NK-92 (cell line): ENCODE measurements around the gene FBXO8.
A peak's percentile ranks its signal among the peaks of the same experiment; 100 is the strongest.
"Not testable (repeated sequence)": the region's sequence is repeated elsewhere in the genome, so short reads cannot be mapped to it uniquely, and the experiment has no call there.

Experiments
- DNase-seq: peaks from one replicate; lab custom pipeline; 2025; ENCODE audit not compliant: unreplicated experiment; lab: John Stamatoyannopoulos, UW

Gene FBXO8

DNA sequence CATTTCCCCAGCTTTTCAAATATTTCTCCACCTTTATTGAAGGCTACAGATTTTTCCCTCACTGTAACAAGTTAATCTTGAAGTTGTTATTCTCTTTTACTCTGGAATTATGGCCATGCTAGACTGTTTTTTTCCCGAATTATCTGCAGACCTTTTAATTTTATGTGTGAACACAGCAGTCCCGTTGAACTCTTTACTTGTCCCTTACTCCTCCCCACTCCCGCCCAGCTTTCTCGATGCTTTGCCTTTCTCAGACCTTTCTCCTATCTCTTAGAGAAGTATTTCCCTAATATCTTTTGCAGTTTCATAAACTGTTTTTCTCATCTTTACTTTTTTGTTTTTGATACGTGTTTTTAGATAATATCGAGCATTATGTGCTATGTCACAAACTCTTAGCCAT is 1.0 kb upstream of the FBXO8 start:
- DNase-seq = no peak

DNA sequence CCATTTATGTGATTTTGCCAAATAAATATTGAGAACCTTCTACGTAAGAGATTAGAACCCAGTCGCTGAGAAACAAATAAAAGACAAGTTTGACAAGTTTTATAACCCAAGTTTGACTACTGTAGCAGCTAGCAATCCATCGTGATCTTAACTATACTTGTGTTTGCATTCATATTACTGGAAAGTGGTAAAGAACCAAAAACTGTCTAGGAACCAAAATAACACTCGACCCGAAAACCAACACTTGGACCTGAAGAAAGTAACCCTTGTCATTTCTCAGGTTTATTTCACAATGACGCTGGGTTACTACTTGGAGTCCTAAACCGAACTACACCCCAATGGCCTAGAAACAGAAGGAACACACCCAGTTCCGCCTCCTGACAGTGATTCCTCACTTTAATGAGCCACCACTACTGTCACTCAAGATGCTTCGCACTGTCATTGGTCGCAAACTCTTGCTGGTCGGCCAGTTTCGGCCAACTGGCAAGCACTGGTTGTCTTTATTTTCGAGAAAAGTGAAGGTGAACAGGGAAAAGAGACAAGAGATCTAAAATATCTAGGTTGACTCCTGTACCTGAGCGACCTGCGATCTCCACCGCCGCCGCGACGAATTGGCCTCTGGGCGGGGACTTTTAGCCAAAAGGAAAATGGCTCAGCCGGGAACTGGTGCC is 496 bp downstream of the FBXO8 start:
- DNase-seq = peak; percentile 16

DNA sequence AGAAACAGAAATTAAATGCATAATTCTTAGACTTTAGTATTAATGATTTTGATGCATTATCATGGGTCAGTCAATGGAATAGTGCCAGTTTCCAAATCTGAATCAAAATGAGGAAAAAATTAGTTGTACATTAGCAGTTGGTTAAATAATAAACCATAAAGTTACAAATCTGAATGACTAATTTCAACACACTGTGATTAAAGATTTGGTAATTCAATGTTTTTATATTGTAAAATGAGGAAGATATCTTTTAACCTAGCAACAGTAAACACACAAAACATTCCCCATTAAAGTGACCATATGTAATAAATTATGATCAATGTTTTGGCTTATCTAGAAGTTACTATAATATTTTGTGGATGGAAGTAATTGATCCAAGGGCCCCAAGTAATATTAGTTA is 1.6 kb downstream of the FBXO8 start:
- DNase-seq = no peak

DNA sequence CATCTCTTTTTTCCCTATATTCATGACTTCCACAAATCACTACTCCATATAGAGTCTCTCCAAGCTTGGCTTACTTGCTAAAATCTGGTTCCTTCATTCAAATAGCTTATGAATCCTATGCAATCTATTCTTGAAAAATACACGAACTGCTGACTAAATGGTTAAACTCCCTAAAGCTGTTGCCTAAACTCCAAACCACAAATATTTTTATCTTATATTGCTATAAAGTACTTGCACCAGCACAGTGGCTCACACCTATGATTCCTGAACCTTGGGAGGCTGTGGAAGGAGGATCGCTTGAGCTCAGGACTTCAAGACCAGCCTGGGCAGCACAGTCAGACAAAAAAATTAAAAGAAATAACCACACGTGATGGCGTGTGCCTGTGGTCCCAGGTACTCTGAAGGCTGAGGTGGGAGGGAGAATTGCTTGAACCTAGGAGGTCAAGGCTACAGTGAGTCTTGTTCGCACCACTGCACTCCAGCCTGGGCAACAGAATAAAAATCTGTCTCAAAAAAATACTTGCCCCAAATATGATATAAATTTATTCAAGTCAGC is 2.2 kb downstream of the FBXO8 start:
- no peak for DNase-seq

DNA sequence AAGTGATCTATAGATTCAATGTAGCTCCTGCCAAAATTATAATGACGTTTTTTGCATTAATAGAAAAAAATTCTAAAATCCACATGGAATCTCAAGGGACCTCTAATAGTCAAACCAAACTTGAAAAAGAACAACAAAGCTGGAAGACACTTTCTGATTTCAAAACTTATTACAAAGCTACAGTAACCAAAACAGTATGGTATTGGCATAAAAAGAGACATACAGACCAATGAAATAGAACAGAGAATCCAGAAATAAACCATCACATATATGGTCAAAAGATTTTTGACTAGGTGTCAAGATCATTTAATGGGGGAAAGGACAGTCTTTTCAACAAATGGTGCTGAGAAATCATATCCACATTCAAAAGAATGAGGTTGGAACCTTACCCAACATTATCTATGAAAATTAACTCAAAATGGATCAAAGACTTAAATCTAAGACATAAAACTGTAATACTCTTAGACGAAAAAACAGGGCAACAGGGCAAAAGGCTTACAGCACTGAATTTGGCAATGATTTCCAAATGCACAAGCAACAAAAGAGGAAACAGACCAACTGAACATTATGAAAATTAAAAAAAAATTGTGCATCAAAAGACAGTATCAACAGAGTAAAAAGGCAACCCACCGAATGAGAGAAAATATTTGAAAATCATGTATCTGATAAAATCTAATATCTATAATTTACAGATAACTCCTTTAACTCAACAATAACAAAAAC is 3.9 kb downstream of the FBXO8 start:
- no peak for DNase-seq

DNA sequence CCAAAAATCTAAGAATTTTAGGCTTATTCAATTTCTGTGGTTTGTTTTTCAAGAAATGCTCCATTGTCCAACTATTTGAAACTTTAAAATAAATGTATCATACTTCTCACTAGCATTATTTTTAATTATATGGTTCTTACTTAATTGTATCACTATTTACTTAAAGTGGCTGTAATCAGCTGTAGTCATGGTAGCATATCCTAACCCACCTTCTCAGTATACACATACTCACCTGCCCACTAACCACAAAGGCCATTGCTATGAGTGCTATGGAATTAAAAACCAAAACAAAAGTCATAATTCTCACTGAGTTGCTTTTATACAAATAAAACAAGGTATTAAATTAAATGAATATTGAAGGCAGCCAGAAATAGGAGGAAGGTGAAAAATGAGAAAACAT is 5.0 kb downstream of the FBXO8 start:
- DNase-seq = no peak

DNA sequence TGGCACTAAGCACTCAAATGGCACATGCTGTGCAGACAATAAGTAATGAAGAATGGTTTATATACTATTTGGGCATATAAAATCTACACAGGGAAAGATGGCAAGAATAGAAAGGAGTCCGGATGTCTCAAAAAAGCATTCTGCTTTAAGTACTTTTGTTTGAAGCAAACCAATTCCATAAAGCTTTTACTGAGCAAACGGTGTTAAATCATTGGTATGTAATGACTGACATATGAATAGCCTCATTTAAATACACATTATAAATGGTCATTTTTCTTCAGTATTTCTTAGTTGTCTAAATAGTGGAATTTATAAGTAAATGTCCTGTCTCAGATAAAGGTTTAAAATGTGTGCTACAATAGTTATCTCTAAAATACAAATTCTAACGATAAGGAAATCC is 6.0 kb downstream of the FBXO8 start:
- no peak for DNase-seq

DNA sequence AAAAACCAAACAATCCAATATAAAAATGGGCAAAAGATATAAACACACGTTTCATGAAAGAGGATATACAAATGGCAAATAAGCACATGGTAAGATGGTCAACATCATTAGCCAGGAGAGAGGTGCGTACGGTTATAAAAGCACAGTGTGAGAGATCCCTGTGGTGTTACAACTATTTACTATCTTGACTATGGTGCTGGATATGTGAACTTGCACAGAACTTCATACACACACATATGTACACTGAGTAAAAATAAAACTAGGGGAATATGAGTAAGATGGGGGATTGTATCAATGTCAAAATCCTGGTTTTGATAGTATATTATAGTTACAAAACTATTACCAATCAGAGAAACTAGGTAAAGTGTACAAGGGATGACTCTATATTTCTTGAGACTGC is 8.4 kb downstream of the FBXO8 start:
- DNase-seq = no peak

DNA sequence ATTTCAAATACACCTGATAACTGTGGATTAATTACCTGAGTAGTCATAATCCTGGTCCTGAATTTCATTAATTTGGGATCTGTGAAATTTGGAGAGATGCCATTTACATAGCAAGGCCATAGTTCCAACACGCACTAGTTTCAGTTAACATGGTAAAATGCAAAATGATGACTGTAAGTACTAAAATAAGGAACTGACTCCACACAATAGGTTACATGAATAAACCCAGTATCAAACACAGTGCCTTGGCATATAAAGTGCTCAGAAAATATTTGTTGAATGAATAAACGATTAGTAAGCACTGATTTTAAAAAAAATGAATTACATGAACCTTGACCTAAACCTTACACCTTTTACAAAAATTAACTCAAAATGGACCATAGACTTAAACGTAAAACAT is 9.0 kb downstream of the FBXO8 start:
- no peak for DNase-seq

DNA sequence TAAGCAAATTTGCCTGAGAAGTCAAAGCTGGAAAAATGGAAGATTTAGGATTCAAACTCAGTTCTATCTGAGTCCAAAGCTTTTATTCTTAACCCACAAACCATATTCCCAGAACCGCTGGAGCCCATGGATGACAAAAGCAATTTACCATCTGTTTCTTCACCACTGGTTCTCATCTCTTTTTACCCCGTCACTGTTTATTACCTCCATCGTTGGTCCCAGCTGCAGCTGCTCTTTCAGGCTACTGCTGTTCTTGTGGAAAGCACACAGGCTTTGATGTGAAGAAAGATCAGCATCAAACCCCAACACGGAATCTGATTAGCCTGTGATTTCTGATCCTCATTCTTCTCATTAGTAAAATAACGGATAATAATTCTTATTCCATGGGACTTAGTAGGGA is 9.5 kb downstream of the FBXO8 start:
- no peak for DNase-seq

DNA sequence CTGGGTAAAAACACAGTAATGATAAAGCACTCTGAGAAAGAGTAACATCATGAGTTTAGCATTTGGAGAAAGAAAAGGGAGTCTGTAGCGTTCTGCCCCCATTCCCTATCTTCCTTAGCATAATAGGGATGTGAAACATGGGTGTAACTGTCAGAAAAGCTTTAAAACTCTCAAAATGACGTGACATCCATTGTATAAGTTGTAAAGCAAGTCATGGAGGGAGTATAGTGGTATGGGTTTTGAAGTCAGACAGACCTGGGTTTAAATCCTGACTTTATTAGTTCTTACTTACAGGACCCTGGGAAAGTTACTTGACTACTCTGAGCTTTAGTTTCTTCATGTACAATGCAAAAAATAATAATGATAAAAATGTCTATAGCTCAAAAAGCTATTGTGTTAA is 17.1 kb downstream of the FBXO8 start:
- DNase-seq = no peak

DNA sequence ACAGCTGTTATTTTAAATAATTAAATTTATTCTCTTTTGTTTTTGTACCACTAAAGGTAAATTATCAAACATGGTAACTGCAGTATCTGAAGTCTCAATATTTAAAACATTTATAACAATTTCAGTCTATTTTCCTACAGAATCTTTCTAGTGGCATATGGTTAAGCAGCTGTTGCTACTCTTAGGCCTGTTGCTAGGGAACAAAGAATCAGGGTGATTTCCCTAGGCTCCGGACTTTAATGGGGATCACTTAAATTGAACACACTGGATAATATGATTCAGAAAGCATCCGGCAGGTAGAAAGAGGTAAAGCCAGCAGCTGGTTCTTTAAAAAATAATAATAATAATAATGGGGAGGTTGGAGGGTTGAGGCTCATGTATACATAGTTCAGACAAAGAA is 17.6 kb downstream of the FBXO8 start:
- no peak for DNase-seq

DNA sequence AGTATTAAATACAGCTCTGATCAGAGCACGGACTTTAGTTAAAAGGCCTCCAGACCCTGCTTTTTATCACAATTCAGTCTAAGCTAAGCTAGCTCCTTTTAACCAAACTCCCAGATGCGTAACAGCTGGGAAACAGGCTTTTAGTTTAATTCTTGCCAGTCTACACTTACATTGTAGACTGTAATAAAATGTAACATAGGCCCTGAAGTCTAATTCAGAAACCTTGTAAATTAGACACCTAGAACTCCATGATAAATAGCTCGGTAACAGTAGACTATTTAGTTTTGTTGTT is 20.1 kb downstream of the FBXO8 start:
- DNase-seq = no peak

DNA sequence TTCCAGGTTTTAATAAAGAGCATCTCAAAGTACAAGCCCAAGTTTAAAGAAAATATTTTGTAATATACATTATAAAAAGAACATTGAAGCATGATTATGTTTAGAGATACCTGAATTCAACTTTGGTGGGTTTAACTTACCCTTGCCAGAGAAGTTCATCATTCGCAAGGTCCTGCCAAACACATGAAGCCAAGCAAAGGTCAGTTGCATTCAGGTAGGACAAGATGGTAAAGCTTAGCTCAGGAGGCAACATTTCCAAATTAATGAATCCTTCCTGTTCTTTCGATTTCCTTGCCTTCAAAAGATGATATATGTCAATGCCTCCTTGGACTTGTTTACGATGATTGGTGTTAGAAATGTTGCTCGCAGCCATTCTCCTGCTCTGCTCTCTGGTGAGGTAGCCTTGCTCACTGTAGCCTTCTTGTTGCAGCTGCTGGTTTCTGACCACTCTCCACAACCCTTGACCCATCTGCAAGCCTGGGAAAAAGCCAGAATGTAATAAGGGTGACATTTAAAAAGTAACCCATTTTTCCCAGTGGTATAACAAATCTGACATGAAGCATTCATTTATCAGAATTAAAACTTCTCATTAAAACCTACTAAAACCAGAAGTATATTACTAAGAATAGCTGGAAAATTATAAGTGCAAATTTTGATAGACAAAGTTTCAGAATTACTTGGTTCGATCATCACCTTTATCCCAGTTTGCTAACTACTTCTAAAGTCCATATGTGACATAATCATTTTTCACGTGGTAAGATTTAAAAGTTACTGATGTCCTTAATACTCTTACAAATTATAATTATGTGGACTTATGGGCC is 20.6 kb downstream of the FBXO8 start:
- DNase-seq = no peak

DNA sequence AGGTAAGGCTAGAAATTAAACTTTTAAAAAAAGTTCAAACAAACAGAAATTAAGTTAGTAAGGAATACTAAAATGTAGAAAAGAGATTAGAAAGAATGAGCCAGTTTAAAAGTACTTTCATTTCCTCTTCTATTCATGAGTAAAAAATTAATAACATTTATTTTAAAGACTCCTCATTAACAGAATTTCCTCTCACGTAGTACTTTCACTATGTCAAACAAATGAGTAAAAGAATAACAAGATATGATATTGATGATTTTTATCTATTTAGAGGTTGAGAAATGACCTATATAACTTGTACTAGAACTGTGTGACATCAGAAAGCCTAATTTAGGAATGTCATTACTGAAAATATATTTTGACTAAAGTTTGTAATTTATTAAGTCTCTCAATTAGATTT is 22.0 kb downstream of the FBXO8 start:
- not testable (repeated sequence) for DNase-seq

DNA sequence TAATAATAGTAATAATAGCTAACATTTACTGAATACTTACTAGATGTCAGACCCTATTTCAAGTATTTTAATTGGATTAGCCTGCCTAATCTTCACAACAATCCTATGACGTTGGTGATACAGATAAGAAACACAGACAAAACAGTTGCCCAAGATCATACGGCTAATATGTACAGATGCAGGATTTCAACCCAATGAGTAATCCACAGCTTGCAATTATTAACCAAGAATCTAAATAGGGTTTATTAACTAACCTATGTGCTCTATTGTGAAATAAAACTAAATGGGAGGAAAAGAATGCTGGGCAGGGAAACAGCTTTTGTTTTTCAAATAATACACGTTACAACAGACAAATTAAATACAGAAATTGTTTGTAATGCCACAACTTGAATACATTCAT is 23.4 kb downstream of the FBXO8 start:
- no peak for DNase-seq

DNA sequence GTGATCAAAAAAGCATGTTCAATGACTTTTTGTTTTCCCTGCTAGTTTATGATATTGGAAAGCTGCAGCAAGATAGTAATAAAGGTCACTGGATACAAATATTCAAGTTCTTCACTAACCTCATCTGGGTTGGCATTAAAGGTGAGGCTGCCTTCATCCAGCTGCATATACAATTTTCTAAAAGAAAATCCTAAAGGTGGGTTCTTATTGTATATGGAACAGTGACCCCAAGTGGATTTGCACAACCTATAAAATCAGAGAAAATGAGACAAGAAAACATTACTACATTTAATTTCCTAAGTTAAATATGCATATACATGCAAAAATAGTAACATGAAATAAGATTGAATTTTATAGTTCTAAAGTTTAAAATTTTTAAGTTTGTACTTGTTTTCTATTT is 23.9 kb downstream of the FBXO8 start:
- no peak for DNase-seq

DNA sequence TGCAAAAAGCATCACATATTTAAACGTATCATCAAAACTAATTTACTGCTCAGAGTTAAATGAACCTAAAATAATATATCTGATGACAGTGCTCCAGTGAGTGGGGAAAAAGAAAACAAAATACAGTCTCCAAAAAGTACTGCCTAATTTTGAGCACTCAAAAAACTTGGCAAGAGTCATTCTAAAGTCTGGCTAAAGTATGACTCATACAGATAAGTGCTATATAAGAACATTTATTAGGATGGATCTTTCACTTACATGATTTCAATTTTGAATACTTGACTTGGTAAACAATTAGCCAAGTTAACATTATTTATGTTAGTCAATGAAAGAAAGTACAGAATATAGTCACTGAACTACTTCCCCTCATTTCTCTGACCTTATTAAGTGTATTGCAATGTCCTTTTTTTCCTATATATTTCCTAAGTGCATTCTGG is 27.2 kb downstream of the FBXO8 start:
- no peak for DNase-seq

DNA sequence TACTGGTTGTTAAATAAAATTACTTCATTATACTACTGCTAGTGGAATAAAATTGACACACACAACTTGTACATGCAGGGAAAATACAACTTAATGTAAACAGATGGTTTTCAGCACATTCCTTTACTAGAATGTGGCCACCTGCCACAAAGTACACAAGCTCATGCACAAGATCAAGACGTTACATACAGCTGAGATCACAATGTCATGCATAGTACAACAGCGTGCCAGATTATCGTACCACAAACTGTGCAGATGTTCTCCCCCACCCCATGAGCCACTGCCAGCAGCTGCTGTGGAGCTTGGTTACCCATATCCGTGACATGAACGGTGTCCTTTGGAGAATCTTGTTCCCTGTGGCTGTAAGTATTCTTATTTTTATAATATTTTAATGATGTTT is 27.7 kb downstream of the FBXO8 start:
- DNase-seq = no peak

DNA sequence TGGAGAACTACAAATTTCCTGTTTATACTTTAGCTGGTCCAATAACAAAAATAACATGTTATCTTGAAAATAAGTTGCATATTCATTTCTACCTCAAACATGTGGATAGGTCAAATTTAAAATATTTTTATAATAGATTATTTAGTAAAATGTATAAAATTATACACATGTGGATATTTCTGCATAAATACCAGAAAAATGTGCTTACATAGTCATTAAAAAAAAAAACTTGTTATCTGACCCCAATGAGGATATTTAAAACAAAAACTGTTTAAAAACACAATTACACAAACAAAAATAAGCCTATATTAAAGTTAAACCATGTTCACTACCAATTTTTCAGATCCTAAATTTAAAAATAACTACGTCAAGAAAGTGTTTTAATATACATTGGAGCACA is 28.1 kb downstream of the FBXO8 start:
- DNase-seq = no peak

DNA sequence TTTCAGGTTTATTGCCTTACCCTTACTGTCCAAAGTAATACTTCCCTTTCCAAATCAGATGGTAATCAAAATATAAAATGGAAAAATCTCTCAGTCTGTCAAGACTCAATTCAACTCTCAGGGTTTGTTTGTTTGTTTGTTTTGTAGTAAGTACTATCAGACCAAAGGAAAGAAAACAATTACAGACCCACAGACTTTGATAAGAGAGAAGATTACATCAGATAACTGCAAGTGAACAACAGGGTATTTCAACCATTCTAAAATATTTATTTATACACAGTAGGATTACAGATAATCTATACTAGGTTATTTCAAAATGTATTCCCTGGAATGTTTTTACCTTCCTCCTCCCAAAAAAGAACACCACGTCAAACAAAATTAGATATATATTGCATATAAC is 28.9 kb downstream of the FBXO8 start:
- DNase-seq = no peak

DNA sequence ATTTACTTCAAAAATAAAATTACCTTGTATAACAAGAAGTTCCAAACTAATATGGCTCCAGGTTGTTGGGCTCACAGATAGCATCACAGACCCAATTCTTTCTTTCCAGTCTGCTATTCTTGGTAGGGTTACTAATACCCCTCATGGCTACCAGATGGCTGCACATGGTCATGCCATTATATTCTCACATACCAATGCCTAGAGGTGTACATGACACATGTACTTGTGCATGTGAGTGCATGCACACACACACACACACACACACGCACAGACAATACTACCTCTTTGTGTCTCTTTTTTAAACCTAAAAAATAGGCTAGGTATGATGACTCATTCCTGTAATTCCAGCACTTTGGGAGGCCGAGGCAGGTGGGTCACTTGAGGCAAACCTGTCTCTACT is 31.1 kb downstream of the FBXO8 start:
- no peak for DNase-seq
